ENCODE data around the gene C15orf62.

Gene C15orf62

DNA sequence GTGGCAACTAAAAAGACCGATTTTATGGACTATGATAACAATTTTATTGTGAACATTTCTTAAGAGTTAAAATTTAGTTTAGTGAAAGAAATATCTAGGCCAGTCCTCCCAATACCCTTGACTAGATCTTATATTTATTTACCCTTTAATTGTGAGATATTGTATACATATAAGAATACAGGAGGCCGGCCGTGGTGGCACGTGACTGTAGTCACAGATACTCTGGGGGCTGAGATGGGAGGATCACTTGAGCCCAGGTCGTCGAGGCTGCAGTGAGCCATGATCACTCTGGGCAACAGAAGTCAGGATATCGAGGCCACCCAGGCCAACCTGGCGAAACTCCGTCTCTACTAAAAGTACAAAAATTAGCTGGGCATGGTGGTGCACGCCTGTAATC, 14.0 kb upstream of the C15orf62 start:
- no peak for DNase-seq

DNA sequence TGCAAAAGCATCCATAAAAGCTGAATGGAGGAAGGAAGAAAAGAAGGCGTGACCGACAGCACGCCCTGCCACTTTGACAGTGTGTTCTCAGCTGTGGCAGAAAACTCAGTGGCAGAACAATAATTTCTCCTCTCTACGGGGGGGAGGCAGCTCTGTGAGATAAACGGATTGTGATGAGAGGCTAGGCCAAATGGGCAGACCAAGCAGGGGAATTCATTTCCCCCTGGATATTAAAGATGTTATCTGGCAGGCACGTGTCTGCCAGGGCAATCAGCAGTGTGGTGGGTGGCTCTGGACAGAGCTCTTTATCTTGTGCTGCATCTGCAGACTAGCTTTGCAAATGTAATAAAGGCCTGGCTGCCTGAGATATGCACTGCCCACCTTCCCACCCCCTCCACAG, 12.8 kb upstream of the C15orf62 start:
- no peak for DNase-seq

GRCh38 chr15:40759961-40760360, 9.8 kb upstream of the C15orf62 start:
- no peak for DNase-seq

DNA sequence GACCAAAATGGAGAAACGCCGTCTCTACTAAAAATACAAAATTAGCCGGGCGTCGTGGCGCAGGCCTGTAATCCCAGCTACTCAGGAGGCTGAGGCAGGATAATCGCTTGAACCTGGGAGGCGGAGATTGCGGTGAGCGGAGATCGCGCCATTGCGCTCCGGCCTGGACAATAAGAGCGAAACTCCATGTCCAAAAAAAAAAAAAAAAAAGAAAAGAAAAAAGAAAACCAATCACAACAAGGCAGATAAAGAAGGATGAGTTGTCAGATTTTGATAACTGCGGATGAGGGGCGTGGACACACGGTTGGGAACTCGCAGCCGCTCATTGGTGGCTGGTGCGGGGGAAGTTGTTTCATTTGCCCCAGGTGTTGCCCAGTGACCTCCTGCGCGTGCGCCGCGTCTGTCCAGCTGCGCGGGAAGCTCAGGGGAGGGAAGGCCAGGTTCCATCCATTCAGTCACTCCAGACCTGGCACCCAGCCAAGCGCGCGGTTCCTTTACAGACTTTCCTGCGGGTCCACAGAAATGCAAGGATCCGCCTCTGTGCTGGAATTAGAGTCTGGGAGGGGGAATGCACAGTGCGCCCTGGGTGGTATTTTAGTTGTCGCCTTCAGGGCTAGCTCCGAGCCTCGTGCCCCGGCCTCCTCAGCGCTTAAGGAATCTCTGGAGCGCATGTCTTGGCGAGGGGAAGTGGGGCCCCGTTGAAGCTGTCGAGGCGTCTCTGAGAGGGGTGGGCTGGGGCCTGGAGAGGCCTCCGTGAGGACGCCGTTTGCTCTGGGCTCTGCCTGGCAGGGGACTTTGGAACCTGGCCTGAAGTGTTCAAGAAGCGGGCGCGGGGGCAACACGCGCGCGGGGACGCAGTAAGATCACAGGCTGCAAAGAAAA, 6.6 kb upstream of the C15orf62 start:
- DNase-seq: peak; percentile 78

GRCh38 chr15:40763801-40764628, 5.8 kb upstream of the C15orf62 start, which contains the start of gene GCHFR:
Gene GCHFR (plus strand): TSS chr15:40764068. CDS start chr15:40764181, 113 bp downstream.
- peak; percentile 61 for DNase-seq

GRCh38 chr15:40764629-40765103, 5.1 kb upstream of the C15orf62 start:
- DNase-seq: no peak

- peak; percentile 61 for DNase-seq
These were observed 3.5 kb upstream of the C15orf62 start for GRCh38 chr15:40766194-40766815.

DNA sequence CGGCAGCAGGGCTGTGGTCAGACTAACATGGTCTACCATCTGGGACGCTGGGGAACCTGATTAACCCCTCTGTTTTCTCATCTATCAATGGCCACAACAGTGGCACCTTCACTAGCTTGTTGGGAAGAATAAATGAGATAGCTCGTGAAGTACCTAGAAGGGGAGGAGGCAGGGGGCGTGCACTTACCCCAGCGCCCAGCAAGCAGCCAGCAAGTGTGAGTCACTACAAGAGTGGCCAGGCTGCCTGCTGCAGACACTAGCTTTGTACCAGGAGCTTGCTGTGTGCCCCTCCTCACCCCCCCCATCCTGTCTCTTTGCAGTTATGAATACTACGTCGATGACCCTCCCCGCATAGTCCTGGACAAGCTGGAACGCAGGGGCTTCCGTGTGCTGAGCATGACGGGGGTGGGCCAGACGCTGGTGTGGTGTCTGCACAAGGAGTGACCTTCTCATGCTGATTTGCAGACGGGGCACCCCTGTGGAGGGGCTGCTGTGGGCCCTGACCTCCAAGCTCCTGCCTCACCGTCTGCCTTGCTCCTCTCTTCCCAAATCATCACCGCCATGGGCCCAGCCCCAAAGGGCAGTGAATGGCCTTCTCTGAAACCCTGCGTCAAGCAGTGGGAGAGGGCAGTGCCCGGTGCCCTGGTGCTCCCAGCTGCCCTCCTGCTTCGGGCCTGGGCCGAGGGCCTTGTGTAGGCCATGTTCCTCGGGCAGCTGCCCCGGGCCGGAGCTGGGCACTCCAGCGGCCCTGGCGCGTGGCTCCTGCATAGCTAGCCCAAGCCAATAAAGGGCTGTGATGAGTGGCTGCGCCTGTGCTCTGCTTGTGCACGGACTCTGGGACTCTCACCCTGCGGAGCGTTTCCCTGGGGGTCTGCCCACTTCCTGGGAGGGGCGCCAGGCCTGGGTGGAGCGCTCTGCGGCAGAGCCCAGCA, 2.6 kb upstream of the C15orf62 start:
- DNase-seq: peak; percentile 47

DNA sequence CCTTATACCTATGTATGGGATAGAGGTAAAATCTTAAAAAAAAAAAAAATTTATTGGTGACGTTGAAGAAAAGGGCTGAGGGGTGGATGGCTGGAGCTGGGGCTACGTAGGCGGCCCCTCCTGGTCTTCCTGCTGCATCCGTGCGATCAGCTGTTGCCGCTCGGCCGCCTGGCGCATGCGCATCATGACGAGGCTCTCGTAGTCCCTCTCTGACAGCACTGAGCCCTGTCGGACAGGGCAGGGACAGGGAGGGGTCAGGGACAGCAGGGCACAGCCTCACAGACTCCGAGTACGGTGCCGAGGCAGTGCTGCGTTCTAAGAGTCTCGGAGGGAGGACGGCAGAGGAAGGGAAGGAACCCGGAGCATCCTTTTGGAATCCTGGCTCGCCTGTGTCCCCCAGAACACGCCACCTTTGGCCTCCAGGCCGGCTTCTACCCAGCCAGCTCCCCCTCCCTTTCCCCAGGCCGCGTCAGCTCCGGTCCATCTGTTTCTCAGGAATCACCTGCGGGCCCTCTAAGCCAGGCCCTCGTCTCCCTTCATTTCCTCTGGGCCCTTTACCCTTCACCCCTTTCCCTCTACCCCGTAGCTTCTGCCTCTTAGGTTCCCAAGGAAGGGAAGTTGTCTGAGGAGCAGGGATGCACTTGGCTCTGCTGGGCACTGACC, 1.8 kb upstream of the C15orf62 start:
- DNase-seq: no peak

DNA sequence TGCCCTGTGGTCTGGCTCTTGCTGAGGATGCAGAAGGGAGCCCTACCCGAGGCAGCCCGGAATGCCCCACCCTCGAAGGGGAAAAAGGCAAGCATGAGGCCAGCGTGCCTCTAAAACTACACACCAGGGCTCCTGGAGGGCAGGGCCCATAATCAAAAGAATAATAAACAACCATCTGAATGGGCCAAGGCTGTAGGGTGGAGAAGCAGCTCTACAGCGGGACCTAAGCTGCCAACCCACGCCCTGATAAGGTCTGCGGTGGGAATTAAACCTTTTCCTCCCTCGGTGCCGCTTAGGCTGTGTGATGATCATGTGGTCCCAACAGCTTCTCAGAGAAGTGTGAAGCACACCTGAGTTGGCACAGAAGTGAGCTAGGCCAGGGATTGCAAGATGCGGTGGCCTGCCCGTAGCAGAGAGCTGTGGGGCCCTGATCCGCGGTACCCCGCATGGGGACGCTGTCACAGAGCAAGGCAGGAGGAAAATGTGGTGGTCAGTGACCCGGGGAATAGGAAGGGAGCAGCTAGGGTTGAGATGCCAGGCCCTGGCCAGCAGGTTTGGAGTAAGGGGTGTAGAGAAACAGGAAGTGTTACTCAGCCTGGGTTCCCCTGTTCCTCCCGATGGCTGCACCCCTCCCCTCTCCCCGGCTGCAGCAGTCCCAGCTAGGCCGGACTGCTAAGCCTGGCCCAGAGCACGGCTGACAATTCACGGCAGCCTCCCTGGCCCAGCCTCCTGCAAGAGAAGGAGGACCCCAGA, 1.1 kb upstream of the C15orf62 start:
- DNase-seq: no peak

- no peak for DNase-seq
These were observed 454 bp downstream of the C15orf62 start for GRCh38 chr15:40770147-40770721.

- no peak for DNase-seq
These were observed 1.5 kb downstream of the C15orf62 start for GRCh38 chr15:40771242-40771641.

DNA sequence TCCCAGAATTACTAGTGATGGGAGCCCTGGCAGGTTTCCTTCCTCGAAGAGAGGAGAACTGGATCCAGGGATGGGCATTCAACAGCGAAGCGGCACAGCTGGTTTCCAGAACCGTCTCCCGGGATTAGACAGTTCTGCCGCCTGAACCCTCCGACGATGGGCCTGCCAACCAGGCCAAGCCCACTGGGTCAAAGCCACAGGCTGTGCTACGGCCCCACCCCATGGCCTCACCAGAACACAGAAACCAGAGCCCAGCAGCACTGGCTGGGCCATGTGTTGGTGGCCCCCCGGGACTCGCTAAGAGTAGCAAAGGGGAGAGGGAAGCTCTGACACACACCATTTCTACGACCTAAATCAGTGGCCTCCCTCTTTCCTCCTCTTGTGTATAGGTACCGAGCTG, 2.2 kb downstream of the C15orf62 start:
- no peak for DNase-seq

GRCh38 chr15:40773496-40773895, 3.7 kb downstream of the C15orf62 start:
- DNase-seq: no peak

DNA sequence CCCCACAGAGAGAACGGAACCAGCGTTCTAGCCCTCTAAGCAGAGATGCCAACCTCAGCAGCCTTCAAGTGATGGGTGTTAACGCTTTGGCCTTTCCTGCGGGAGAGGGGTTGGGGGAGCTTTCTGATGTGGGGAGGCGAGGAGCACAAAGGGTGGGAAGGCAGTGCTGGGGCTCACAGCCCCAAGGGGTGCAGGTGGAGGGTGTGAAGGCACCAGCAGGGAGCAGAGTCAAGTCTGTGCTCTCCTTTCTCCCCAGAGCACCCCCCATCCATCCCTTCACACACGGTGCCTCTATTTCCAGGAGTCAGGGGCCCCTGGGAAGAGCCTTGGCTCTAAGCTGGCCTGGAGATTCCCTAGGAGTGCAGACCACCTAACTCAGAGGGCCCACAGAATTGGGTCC, 4.1 kb downstream of the C15orf62 start:
- DNase-seq: no peak

DNA sequence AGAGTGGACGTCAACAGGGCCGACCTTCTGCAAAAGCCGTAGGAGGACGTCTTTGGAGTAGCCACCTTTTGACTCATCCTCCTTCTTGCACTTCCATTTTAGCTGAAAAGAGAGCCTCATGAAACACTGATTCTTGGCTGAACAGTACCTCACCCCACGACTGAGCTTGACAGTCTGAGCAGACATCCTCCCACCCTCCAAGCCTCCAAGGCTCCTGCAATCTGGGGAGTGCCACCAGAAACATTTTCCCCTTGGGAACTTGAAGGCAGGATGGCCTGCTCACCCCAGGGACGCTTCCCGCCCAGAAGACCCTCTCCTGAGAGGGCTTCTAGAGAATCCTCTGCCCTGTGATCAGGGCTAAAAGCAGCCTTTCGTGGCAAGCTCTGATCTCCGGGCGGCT, 5.2 kb downstream of the C15orf62 start:
- DNase-seq: no peak

GRCh38 chr15:40775740-40776536, 6.2 kb downstream of the C15orf62 start:
- no peak for DNase-seq

- DNase-seq: peak; percentile 42
These were observed 6.9 kb downstream of the C15orf62 start for GRCh38 chr15:40776537-40777141.
